HPDE6-E6E7 (cell line): ENCODE results near the gene ELOVL2.
A peak's percentile ranks its signal among the peaks of the same experiment; 100 is the strongest.
"Not testable (repeated sequence)": the region's sequence is repeated elsewhere in the genome, so short reads cannot be mapped to it uniquely, and the experiment has no call there.

Experiments used
- DNase-seq: peaks from one replicate; pipeline ENCODE4 v3.0.0; 2011; ENCODE audit warnings: missing footprints; ENCODE audit errors: extremely low spot score

ELOVL2 gene

GRCh38 chr6:10984959-10985358, 59.1 kb downstream of the ELOVL2 start:
- not testable (repeated sequence) for DNase-seq

GRCh38 chr6:10981409-10981808, 62.7 kb downstream of the ELOVL2 start:
- no peak for DNase-seq

- DNase-seq: no peak
Measured at GRCh38 chr6:10979603-10980002, 64.5 kb downstream of the ELOVL2 start.

- DNase-seq: no peak
Measured at GRCh38 chr6:10977231-10977968, 66.7 kb downstream of the ELOVL2 start.

GRCh38 chr6:10976571-10976970, 67.5 kb downstream of the ELOVL2 start:
- DNase-seq: no peak

- no peak for DNase-seq
Measured at GRCh38 chr6:10972196-10972595, 71.9 kb downstream of the ELOVL2 start.

- no peak for DNase-seq
Measured at GRCh38 chr6:10970731-10971130, 73.4 kb downstream of the ELOVL2 start.

GRCh38 chr6:10968776-10969175, 75.3 kb downstream of the ELOVL2 start:
- DNase-seq: no peak

GRCh38 chr6:10964684-10965083, 79.4 kb downstream of the ELOVL2 start:
- DNase-seq: no peak

- no peak for DNase-seq
Measured at GRCh38 chr6:10963113-10963512, 81.0 kb downstream of the ELOVL2 start.

- no peak for DNase-seq
Measured at GRCh38 chr6:10962673-10963072, 81.4 kb downstream of the ELOVL2 start.

- DNase-seq: no peak
Measured at GRCh38 chr6:10961837-10962236, 82.3 kb downstream of the ELOVL2 start.

GRCh38 chr6:10960171-10960570, 83.9 kb downstream of the ELOVL2 start:
- DNase-seq: no peak

GRCh38 chr6:10957414-10957886, 86.7 kb downstream of the ELOVL2 start:
- DNase-seq: no peak

GRCh38 chr6:10956776-10957175, 87.3 kb downstream of the ELOVL2 start:
- DNase-seq: no peak

GRCh38 chr6:10954590-10955010, 89.5 kb downstream of the ELOVL2 start:
- DNase-seq: peak; percentile 58

GRCh38 chr6:10951675-10952282, 92.3 kb downstream of the ELOVL2 start:
- DNase-seq: peak; percentile 34

GRCh38 chr6:10949579-10950490, 94.3 kb downstream of the ELOVL2 start:
- no peak for DNase-seq

- no peak for DNase-seq
Measured at GRCh38 chr6:10947966-10948365, 96.1 kb downstream of the ELOVL2 start.

- no peak for DNase-seq
Measured at GRCh38 chr6:10945845-10946244, 98.3 kb downstream of the ELOVL2 start.

GRCh38 chr6:10939840-10940239, 104.3 kb downstream of the ELOVL2 start:
- DNase-seq: no peak

- no peak for DNase-seq
Measured at GRCh38 chr6:10933126-10933525, 111.0 kb downstream of the ELOVL2 start.
